Measurements from ENCODE around the gene GLDC.

DNA sequence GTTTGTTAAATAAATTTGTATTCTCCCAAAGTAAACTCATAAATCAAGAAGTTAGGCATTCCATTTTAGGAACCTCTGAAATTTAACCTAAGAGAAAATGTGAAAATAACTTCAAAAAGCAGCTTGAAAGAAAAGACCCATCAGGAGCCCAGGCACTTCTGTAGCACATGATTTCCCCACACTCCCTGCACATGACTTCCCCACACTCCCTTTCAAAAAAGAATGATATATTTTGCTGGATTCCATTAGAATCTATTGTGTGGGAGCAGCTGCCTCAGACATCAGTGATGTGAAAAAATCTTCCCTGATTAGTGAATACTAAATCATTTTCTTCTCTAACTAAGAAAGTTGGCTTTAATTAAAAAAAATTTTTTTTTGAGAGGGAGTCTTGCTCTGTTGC, 83.3 kb downstream of the GLDC start:
- TF ChIP-seq POLR2AphosphoS5 (IDR thresholded peaks at IDR 0.05; ENCODE audit: low read depth, low read length) (no peak), SIN3A (IDR thresholded peaks at IDR 0.05; ENCODE audit: borderline replicate concordance, insufficient read depth, low read length) (no peak), TAF1 (IDR thresholded peaks at IDR 0.05; ENCODE audit: borderline replicate concordance, insufficient read depth, low read length) (no peak)
